HG02840 (cell line): ENCODE results near the gene ATP11A.
"Not testable (repeated sequence)": the region's sequence is repeated elsewhere in the genome, so short reads cannot be mapped to it uniquely, and the experiment has no call there.

ENCODE experiments used
- ATAC-seq: cut with Tn5 transposase; IDR thresholded peaks from one replicate; pipeline ENCODE4 v1.9.1; 2021; ENCODE audit warnings: mild to moderate bottlenecking, moderate library complexity, moderate number of reproducible peaks; ENCODE audit not compliant: unreplicated experiment, low FRiP score

The ATP11A gene

GRCh38 chr13:112882555-112883024 is 192.8 kb downstream of the ATP11A start:
- ATAC-seq, result no peak

DNA sequence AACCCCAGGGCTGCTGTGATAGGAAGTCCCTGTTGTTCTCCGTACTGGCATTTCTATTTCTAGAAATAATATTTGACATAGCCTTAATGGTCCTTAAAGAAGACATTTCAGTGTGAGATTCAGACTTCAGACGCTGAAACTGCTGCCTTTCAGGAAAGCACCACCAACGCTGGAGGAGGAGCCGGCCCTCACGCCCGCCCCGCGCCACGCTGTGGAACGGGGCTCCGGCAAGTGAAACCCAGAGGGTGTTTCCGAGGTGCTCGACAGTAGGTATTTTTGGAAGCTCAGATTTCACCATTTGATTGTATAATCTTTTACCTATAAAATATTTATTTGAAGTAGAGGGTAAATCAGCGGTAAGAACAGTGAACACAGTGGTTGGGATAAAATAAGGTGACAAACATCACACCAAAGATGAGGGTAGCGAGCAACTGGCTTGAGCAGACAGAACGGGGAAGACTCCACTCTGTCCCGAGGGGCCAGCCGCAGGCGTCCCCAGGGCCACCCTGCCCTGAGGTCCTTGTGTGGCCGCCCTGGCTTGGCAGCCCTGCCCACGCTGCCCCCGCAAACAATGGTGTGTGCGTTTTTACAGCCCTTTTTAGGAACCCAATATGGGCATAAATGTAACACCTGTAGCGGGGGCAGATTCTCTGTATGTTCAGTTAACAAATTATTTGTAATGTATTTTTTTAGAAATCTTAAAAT is 193.6 kb downstream of the ATP11A start:
- ATAC-seq, result no peak

GRCh38 chr13:112884700-112885099 is 194.9 kb downstream of the ATP11A start:
- not testable (repeated sequence) for ATAC-seq

DNA sequence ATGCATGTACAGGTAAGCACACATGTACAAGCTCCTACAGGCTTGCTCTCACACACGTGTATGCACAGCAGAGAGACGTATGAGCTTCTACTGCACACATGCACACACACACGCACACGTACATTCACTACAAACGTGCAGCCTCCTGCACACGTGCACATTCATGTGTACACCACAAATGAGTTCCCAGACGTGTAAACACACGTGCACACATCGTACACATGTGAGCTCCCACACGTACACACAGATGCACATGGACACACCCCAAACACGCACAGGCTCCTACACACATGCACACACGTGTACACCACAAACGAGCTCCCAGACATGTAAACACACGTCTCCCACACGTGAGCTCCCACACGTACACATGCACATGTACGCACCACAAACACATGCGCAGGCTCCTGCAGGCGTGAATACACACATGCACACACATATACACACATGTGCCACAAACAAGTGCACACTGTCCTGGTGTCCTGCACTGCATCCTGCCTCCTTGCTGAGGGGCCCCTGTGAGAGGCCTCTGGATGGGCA is 195.5 kb downstream of the ATP11A start:
- no peak for ATAC-seq

DNA sequence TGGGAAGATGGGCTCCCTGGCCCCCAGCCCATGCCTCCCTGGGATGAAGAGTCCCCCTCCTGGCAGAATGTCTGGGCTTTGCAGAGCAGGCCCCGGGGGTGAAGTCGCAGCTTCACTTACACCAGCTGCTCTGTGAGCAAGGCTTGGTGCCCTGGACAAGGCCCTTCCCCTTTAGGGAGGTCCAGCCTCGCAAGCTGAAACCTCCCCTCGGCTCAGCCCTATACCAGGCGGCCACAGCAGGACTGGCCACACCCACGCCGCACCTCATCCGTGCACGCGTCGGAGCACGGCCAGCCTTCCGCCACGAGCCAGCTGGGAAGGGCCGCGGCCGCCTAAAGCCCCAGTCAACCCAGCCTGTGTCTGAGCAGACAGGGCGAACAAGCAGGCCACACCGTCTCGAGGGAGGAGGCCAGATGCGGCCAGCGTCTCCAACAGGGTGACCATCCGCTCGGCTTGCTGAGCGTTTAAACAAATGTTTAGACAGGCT is 196.0 kb downstream of the ATP11A start:
- ATAC-seq, result no peak

DNA sequence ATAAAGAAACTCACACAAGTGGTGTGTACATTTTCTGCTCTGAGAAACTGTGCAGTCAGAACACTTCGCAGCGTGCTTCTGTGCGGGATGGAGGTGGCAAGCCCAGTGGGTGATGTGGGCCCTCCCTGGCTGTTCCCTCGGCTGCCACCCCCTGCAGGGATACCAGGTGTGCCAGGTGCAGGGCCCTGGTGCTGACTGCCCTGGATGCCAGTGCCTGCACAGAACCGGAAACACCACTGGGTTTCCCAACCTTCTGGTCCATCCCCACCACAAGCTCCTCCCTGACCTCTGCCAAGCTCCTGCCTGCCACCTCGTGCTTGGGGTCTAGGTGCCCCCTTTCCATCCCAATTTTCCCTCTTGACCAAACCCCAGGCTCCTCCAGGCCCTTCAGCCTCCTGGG is 197.3 kb downstream of the ATP11A start:
- no peak for ATAC-seq

GRCh38 chr13:112887557-112887991 is 197.7 kb downstream of the ATP11A start:
- no peak for ATAC-seq

GRCh38 chr13:112888238-112889111 is 198.6 kb downstream of the ATP11A start:
- ATAC-seq, result no peak

- no peak for ATAC-seq
These were observed 199.8 kb downstream of the ATP11A start for GRCh38 chr13:112889351-112890290.

GRCh38 chr13:112890316-112891145 is 200.7 kb downstream of the ATP11A start:
- ATAC-seq, result no peak

GRCh38 chr13:112891477-112892401 is 201.9 kb downstream of the ATP11A start:
- no peak for ATAC-seq

DNA sequence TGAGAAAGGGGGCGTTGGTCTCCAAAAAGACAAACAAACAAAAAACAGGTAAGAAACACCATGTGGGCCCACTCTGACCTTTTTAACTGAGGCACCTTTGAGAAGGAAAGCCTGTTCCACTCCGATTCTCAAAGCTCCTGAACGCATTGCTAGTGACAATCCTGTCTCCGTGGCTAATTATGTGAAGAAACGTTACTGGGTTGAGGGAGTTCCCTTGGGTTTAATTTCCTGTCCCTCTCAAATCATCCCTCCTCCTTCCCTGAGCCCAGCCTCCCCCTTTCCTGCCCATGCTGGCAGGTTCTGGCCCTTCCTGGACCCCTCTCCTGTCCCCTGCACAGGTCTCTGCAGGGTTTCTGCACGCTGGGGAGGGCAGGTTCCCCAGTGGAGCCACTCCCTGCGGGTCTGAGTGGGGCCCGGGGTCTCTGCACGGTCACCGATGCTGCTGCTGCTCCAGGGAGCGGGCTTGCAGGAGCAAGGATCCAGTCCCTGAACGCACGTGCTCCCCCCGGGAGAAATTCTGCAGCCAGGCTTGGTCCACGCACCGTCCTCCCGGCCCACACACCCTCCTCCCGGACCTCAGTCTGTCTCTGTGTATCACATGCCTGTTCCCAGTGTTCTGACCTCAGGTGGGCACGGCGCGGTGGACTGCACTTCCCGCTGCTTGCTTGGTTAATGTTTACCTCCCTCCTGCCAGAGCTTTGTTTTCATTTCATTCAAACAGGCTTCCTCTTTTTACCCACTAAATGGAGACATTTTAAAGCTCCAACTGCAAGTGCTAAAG is 202.8 kb downstream of the ATP11A start:
- no peak for ATAC-seq

DNA sequence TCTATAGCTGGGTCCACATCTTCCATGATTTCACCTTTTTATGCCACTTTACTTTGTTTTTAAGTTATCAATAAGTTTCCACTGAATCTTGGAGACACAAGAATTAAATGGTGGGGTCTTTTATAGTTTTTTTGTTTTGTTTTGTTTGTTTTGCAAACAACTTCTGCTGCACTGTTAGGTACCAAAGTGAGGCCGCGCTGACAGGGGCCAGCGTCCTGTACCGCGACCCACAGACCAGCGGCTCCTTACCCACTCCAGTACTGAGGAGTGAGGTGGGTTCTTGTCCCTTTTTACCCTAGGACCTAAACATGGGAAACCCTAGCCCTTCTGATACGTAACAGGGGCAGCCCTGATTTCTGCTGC is 203.3 kb downstream of the ATP11A start:
- no peak for ATAC-seq

GRCh38 chr13:112893570-112894422 is 204.0 kb downstream of the ATP11A start:
- no peak for ATAC-seq

DNA sequence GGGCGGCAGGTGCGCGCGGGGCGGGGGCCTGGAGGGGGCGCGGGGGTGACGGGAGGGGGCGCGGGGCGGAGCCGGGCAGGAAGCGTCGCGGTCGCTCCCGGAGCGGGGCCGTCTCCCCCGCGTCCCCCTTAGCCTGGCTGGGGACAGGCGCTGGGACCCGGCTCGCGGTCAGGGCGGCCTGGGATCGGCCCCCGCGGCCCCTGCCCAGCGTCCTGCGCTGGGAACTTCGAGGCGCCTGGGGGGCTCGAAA is 204.5 kb downstream of the ATP11A start:
- no peak for ATAC-seq

DNA sequence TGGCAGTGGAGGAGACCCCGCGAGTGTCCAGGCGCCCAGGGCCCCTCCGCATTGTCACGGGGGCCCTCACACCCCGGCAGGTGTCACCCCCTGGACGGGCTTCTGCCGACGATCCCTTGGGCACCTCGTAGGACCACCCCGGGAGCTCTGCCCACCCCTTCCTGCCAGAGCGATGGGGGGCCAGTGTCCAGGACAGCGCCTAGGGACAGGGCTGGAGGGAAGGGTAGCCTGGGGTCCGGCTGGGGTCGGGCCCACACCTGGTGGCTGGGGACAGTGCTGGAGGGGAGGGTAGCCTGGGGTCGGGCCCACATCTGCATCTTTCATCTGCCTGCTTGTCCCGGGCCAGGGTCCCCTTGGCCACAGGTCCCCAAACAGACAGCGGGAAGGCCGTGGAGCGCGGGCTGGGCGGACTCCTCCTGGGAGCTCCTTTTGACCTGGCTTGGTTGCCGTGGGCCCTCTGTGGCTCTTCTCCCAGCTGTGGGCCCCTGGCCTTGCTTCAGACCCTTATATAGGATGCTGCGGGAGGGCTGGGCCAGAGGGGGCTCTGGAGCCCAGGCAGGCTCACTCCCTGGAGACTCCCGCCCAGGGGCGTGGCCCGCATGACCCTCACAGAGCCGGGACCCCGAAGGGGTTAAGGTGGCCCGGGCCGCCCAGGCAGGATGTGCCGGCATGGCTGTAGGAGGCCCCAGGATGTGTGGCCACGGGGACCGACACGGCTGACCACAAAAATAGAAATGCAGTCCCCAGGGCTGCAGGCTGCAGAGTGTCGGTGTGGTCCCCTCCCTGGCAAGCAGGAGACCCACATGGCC is 205.0 kb downstream of the ATP11A start:
- ATAC-seq, result no peak
